ENCODE results near the gene PLEK2. TPM values are rescaled to one million over a fixed set of nuclear protein-coding genes. Genes with fewer than 3 reads are reported as not detected.

The PLEK2 gene
- total RNA-seq, 1 donor: 2.5 TPM

DNA sequence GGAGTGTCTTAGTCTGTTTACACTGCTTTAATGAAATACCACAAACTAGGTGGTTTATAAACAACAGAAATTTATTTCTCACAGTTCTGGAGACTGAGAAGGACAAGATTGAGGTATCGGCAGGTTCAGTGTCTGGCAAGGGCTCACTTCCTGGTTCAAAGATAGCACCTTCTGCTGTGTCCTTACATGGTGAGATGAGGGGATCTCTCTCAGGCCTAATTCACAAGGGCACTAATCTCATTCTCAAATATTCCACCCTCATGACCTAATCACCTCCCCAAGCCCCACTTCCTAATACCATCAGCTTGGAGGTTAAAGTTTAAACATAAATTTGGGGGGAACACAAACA is 35.0 kb upstream of the PLEK2 start:
- Histone ChIP-seq H3K4me1 (ENCODE audit: insufficient read depth, low read length) (peaks cover 8% of the 10 kb centered on the region), H3K27ac (ENCODE audit: low read depth, low read length) (no peak overlapping the region), H4K20me1 (ENCODE audit: insufficient read depth, low read length) (no peaks in the 10 kb centered on the region), H3K9me3 (ENCODE audit: low read depth, low read length) (no peaks in the 10 kb centered on the region), H2AFZ (ENCODE audit: low read length) (no peak overlapping the region), H3K27me3 (ENCODE audit: insufficient read depth, low read length) (peaks cover 7% of the 10 kb centered on the region), H3K4me3 (ENCODE audit: insufficient read depth, low read length) (no peak overlapping the region), H3K36me3 (ENCODE audit: insufficient read depth, low read length) (no peaks in the 10 kb centered on the region), H3K4me2 (ENCODE audit: insufficient read depth, low read length) (no peak overlapping the region), H3K79me2 (ENCODE audit: insufficient read depth, low read length) (no peaks in the 10 kb centered on the region)
- DNase-seq (ENCODE audit: insufficient read length, low spot score, missing footprints): no peak
- TF ChIP-seq, protein P1, sequence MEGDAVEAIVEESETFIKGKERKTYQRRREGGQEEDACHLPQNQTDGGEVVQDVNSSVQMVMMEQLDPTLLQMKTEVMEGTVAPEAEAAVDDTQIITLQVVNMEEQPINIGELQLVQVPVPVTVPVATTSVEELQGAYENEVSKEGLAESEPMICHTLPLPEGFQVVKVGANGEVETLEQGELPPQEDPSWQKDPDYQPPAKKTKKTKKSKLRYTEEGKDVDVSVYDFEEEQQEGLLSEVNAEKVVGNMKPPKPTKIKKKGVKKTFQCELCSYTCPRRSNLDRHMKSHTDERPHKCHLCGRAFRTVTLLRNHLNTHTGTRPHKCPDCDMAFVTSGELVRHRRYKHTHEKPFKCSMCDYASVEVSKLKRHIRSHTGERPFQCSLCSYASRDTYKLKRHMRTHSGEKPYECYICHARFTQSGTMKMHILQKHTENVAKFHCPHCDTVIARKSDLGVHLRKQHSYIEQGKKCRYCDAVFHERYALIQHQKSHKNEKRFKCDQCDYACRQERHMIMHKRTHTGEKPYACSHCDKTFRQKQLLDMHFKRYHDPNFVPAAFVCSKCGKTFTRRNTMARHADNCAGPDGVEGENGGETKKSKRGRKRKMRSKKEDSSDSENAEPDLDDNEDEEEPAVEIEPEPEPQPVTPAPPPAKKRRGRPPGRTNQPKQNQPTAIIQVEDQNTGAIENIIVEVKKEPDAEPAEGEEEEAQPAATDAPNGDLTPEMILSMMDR (IDR thresholded peaks at IDR 0.05; ENCODE audit: extremely low read depth, low read depth, low read length): no peak

DNA sequence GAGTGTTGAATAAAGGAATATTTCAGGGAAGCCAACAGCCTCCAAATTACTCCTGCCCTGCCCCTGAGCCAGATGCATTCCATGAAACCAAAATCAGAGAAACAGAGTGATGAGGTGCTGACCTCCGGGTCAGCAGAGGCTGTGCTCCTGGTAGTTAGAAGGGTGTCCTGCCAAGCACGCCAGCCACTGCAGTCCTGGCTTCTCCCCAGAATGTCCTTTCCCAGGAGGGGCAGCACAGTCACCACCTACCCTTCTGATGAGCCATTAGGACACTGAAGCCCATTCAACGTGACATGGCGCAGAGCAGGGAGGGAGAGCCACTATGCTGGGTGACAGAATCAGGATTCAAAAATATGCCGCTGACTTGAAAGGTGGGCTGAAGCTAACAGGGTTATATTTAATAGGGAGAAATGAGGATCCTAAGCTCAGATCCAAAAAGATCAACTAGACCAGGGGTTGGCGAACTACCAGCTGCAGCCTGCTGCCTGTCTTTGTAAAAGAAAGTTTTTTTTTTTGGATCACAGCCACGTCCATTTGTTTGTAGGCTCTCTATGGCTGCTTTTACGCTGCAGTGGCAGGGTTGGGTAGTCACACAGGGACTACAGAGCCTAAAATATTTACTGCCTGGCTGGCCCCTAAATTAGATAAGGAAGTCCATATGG is 34.5 kb upstream of the PLEK2 start:
- Histone ChIP-seq H3K36me3 (ENCODE audit: insufficient read depth, low read length) (no peaks in the 10 kb centered on the region), H3K9me3 (ENCODE audit: low read depth, low read length) (no peaks in the 10 kb centered on the region), H3K4me2 (ENCODE audit: insufficient read depth, low read length) (no peak overlapping the region), H2AFZ (ENCODE audit: low read length) (no peak overlapping the region), H3K4me1 (ENCODE audit: insufficient read depth, low read length) (peaks cover 8% of the 10 kb centered on the region), H3K27ac (ENCODE audit: low read depth, low read length) (no peak overlapping the region), H3K4me3 (ENCODE audit: insufficient read depth, low read length) (no peak overlapping the region), H4K20me1 (ENCODE audit: insufficient read depth, low read length) (no peaks in the 10 kb centered on the region), H3K27me3 (ENCODE audit: insufficient read depth, low read length) (peaks cover 7% of the 10 kb centered on the region), H3K79me2 (ENCODE audit: insufficient read depth, low read length) (no peaks in the 10 kb centered on the region)
- TF ChIP-seq, protein P1 (IDR thresholded peaks at IDR 0.05; ENCODE audit: extremely low read depth, low read depth, low read length): no peak
- DNase-seq (ENCODE audit: insufficient read length, low spot score, missing footprints): no peak

DNA sequence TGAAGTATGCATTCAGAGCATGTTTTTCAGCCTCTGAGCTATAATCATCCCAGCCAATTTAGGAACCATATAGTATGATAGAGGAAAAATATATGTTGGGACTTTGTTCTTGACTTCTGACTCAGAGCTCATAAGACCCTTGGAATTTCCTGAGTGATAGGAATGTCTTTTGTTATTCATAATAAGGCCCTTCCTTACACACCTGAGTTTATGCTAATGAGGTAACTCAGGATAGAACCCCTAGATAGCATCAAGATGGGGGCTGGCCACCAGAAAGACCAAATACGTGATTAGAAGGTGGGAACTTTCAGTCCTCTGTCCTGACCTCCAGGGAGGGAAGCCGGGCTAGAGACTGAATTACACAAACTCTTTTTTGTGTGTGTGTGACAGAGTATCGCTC is 32.4 kb upstream of the PLEK2 start:
- H3K4me2 ChIP-seq (ENCODE audit: insufficient read depth, low read length): no peak overlapping the region
- no peaks in the 10 kb centered on the region for H4K20me1 ChIP-seq (ENCODE audit: insufficient read depth, low read length)
- no peaks in the 10 kb centered on the region for H3K9me3 ChIP-seq (ENCODE audit: low read depth, low read length)
- peaks cover 10% of the 10 kb centered on the region for H3K27me3 ChIP-seq (ENCODE audit: insufficient read depth, low read length)
- no peak overlapping the region for H2AFZ ChIP-seq (ENCODE audit: low read length)
- peaks cover 8% of the 10 kb centered on the region for H3K4me1 ChIP-seq (ENCODE audit: insufficient read depth, low read length)
- H3K27ac ChIP-seq (ENCODE audit: low read depth, low read length): no peak overlapping the region
- DNase-seq (ENCODE audit: insufficient read length, low spot score, missing footprints): no peak
- no peak overlapping the region for H3K4me3 ChIP-seq (ENCODE audit: insufficient read depth, low read length)
- no peaks in the 10 kb centered on the region for H3K79me2 ChIP-seq (ENCODE audit: insufficient read depth, low read length)
- TF ChIP-seq, protein P1 (IDR thresholded peaks at IDR 0.05; ENCODE audit: extremely low read depth, low read depth, low read length): no peak
- no peaks in the 10 kb centered on the region for H3K36me3 ChIP-seq (ENCODE audit: insufficient read depth, low read length)

DNA sequence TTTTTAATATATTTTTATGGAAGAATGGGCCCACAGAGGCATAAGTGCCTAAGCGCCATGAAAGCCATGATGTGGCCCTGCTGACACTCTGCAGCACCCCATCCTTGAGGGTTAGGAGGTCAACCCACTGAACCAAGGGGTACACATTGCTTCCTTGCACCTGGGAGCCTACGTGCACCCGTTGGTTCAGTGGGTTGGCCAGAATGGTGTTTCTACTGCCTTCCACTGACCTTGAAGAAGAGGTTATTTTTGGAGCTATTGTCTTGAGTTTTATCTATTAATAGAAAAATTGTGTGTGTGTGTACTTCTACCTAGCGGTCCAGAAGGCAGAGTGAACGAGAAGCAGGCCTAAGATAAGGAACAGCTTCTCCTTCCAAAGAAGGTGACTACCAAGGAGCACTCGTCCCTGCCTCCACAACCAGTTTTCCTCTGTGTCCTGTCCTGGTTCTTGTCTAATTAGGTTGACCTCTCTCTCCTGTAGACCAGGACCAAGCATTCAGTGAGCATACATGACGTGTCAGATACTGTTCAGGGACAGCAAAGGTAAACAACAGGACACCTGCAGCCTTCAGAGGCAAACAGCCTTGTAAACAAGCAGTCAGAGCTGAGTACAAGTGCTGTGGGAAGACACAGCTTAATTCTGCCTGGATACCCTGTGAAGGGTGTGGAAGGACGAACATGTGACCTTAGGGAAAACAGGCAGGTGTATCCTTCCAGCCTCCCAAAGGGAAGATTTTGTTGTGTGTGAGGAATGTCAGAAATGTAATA is 30.4 kb upstream of the PLEK2 start:
- Histone ChIP-seq H3K4me1 (ENCODE audit: insufficient read depth, low read length) (peaks cover 8% of the 10 kb centered on the region), H3K27me3 (ENCODE audit: insufficient read depth, low read length) (peaks cover 22% of the 10 kb centered on the region), H3K9me3 (ENCODE audit: low read depth, low read length) (no peaks in the 10 kb centered on the region), H3K27ac (ENCODE audit: low read depth, low read length) (no peak overlapping the region), H3K79me2 (ENCODE audit: insufficient read depth, low read length) (no peaks in the 10 kb centered on the region), H2AFZ (ENCODE audit: low read length) (no peak overlapping the region), H3K4me3 (ENCODE audit: insufficient read depth, low read length) (no peak overlapping the region), H4K20me1 (ENCODE audit: insufficient read depth, low read length) (no peaks in the 10 kb centered on the region), H3K4me2 (ENCODE audit: insufficient read depth, low read length) (no peak overlapping the region), H3K36me3 (ENCODE audit: insufficient read depth, low read length) (no peaks in the 10 kb centered on the region)
- DNase-seq (ENCODE audit: insufficient read length, low spot score, missing footprints): no peak
- TF ChIP-seq, protein P1 (IDR thresholded peaks at IDR 0.05; ENCODE audit: extremely low read depth, low read depth, low read length): no peak
